ENCODE results near the gene BCAS1. TPM values are rescaled to one million over a fixed set of nuclear protein-coding genes. Genes with fewer than 3 reads are reported as not detected.

BCAS1 gene
- total and polyA plus RNA-seq, 10 of the 15 experiments (the other 5 are each of a cell fraction or from before 2014, with no cell fraction given): 0.21 to 1.4 (median 0.55) TPM

DNA sequence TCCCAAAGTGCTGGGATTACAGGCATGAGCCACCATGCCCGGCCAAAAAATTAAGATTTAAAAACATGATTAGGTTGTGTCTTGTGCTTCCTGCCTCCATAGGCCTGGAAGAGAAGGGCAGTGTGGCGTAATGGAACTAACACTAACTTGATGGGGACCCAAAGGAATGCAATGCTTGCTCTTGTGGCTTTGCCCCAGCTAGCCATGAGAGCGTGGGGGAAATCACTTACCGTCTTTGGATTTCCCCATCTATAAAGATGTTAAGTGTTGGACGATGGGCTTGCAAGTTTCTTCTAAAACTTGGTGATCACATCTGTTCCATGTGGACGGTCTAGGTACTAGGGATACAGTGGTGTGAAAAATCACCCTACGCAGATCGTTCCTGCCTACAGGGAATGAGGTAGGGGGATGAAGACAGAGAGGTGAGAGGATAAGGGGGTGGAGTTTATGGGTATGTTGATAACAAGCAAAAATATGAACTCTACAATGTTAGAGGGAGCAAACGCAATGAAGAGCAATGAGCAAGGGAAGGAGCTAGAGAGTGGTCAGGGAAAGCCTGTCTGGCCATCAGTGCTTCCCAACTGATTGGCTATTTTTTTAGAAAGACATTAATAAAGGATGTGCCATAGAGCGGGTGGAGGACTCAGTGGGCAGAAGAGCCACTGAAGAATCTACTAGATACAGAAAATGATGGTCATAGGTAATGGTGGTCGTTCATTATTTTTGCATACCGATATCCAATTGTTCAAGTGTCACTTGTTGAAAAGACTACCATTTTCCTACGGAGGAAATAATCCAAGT lies 165.2 kb downstream of the BCAS1 start (continued):
- no peak for TF ChIP-seq LARP7 (IDR thresholded peaks at IDR 0.05)

DNA sequence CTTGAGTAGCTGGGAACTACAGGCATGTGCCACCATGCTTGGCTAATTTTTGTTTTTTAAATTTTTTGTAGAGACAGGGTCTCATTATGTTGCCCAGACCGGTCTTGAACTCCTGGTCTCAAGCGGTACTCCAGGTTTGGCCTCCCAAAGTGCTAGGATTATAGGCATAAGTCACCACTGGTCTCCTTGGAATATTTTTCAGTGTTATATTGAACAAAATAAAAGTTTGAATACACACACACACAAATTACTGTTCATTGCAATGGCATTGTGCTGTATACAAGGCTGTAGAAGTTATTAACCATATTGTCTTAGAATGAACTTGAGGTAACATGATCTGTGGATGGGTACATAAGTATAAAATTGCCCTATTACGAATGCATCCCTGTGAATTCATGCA lies 166.1 kb downstream of the BCAS1 start:
- Histone ChIP-seq H3K4me3 (no peak overlapping the region), H3K9ac (ENCODE audit: control insufficient read depth, insufficient read depth, low read length) (no peak overlapping the region), H3K4me2 (ENCODE audit: control insufficient read depth, insufficient read depth) (no peak overlapping the region), H4K20me1 (ENCODE audit: control insufficient read depth, insufficient read depth) (no peaks in the 10 kb centered on the region), H2AFZ (ENCODE audit: control insufficient read depth, low read depth, low read length) (no peak overlapping the region), H3K4me1 (ENCODE audit: control insufficient read depth, insufficient read depth, low read length) (peaks cover 53% of the 10 kb centered on the region), H3K36me3 (ENCODE audit: control insufficient read depth in 2 of 2, insufficient read depth in 2 of 2, low read length in 1 of 2) (no peaks in the 10 kb centered on the region), H3K27me3 (replicated peaks in 1 of 2; ENCODE audit: control insufficient read depth in 2 of 2, insufficient read depth in 2 of 2, low read length in 1 of 2) (no peaks in the 10 kb centered on the region), H3K79me2 (ENCODE audit: control insufficient read depth, insufficient read depth, low read length) (peaks cover 5% of the 10 kb centered on the region), H3K9me3 (replicated peaks; ENCODE audit: control insufficient read depth, insufficient read depth, low read length) (no peaks in the 10 kb centered on the region), H3K27ac (ENCODE audit: control insufficient read depth, insufficient read depth) (peak overlapping the region; percentile 72; the same call in 1 of the 2 replicates)
- ATAC-seq (no peak), FAIRE-seq (no peak), DNase-seq (ENCODE audit: low read depth, low spot score) (no peak)
- RAD21 ChIA-PET (ENCODE audit: unreplicated experiment): interaction anchor here (0.6 to 6.9 kb wide), 6 partner anchors 9 to 251 kb away, joined by 3 to 59 read pairs (median 4); no protein-coding TSS in a partner anchor
- in situ Hi-C loops (cut with MboI): no loop called here
- TF ChIP-seq ETV6 (conservative IDR thresholded peaks at IDR 0.05 in 1 of 2, IDR thresholded peaks at IDR 0.05 in 1 of 2; ENCODE audit: borderline replicate concordance in 1 of 2, low read depth in 1 of 2) (peak in 1 of 2 experiments; percentile 58; a peak in 1 of 4 replicates), NFYA (IDR thresholded peaks at IDR 0.05; ENCODE audit: borderline replicate concordance, low read depth, low read length) (no peak)
- SMC1A ChIA-PET (ENCODE audit: uncharacterized antibody, unreplicated experiment): interaction anchor here (0.7 to 13.3 kb wide), 9 partner anchors 9 to 246 kb away, joined by 3 to 117 read pairs (median 6); no protein-coding TSS in a partner anchor
- BruUV-seq (replicated peaks): no TSS peak
- intact Hi-C loops (cut with micrococcal nuclease; ENCODE audit: unreplicated experiment): no loop called here
- POLR2A ChIA-PET: interaction anchor here (0.6 to 0.9 kb wide), 2 partner anchors 165 to 289 kb away, joined by 5 read pairs; no protein-coding TSS in a partner anchor
- CTCF ChIA-PET: interaction anchor here (0.9 to 1.3 kb wide), 2 partner anchors 9 to 12 kb away, joined by 3 read pairs; no protein-coding TSS in a partner anchor
- 93% methylated on average over 3 of the region's 3 CpGs for WGBS (ENCODE audit: insufficient coverage, insufficient replicate concordance, low lambda C conversion rate, missing lambda C conversion rate)
